K562 (cell line): ENCODE data around the gene SYNGR1. TPM values are rescaled to one million over a fixed set of nuclear protein-coding genes. Genes with fewer than 3 reads are reported as not detected.

ENCODE experiments used
- ATAC-seq: fragments of 200-7000 bp; cut with Tn5 transposase; 3 replicates; pipeline ENCODE4 v1.9.1; 2020; ENCODE audit warnings: moderate library complexity
- BruUV-seq: library from RNA; stranded (reverse); fragments of 400-500 nt; replicated peaks from 2 replicates; lab custom pipeline; 2021; lab: Mats Ljungman, UMichigan
- CTCF ChIA-PET: fragments of 300-600 bp; formaldehyde crosslinking; extraction: SDS; loops from one replicate; lab custom pipeline; 2021; ENCODE audit warnings: low intra/inter-chr PET ratio; lab: Yijun Ruan, JAX
- POLR2A ChIA-PET: fragments of 300-600, 350-650 bp; sonication (Branson Sonifier 250); formaldehyde crosslinking; extraction: SDS; loops from one replicate; lab custom pipeline; 2021; ENCODE audit warnings: antibody characterized with exemption, inconsistent platforms; lab: Yijun Ruan, JAX
- DNase-seq, 4 experiments: peaks; one replicate each; pipeline versions ENCODE4 v3.0.0 to v3.0.0-alpha.2; 2011 to 2018; ENCODE audit warnings: low spot score in 3 of 4, mixed read lengths in 3 of 4; ENCODE audit errors: extremely low read depth in 1 of 4
- FAIRE-seq: peaks from 2 replicates; lab custom pipeline; 2011; peaks lifted over from hg19 to GRCh38; lab: Jason Lieb, UNC
- H2AFZ ChIP-seq: 2 replicates; pipeline ENCODE4 v1.6.0; 2011; ENCODE audit warnings: low read depth, low read length, control low read depth, inconsistent platforms
- H3K27ac ChIP-seq: fragments of 200-600 bp; 3 replicates; pipeline ENCODE4 v1.8.0; 2011; ENCODE audit warnings: low read depth, mild to moderate bottlenecking, control low read depth, inconsistent platforms, low read length, moderate library complexity, mixed read lengths; ENCODE audit errors: extremely low read depth
- H3K27me3 ChIP-seq, 2 experiments: fragments of 300-600 bp in 1 of 2; 2 replicates in 1 of 2; 3 replicates in 1 of 2; pipeline versions ENCODE4 v1.6.0 to v1.8.0; 2011; ENCODE audit warnings: inconsistent platforms in 2 of 2, low read length in 2 of 2, mild to moderate bottlenecking in 1 of 2, mixed read lengths in 1 of 2, moderate library complexity in 1 of 2; ENCODE audit not compliant: control insufficient read depth in 2 of 2, insufficient read depth in 2 of 2
- H3K36me3 ChIP-seq: fragments of 300-600 bp; 3 replicates; pipeline ENCODE4 v1.8.0; 2011; ENCODE audit warnings: mild to moderate bottlenecking, low read length, inconsistent platforms; ENCODE audit not compliant: control insufficient read depth, insufficient read depth
- H3K4me1 ChIP-seq, 2 experiments: fragments of 200-600 bp in 1 of 2; replicated peaks in 1 of 2; 2 replicates in 1 of 2; 3 replicates in 1 of 2; pipeline versions ENCODE4 v1.5.1 to v1.8.0; 2011; ENCODE audit warnings: inconsistent platforms in 2 of 2, low read length in 2 of 2, mild to moderate bottlenecking in 1 of 2, mixed read lengths in 1 of 2, moderate library complexity in 1 of 2; ENCODE audit not compliant: control insufficient read depth in 2 of 2, insufficient read depth in 2 of 2
- H3K4me2 ChIP-seq: 2 replicates; pipeline ENCODE4 v1.6.1; 2011; ENCODE audit warnings: low read length, control low read depth, inconsistent platforms, mixed read lengths; ENCODE audit not compliant: insufficient read depth
- H3K4me3 ChIP-seq: fragments of 200-600 bp; sonication (generic), shearing (Covaris generic); 2 replicates; pipeline ENCODE4 v1.5.1; 2016; ENCODE audit warnings: control low read depth, inconsistent platforms
- H3K79me2 ChIP-seq: fragments of 200-600 bp; 3 replicates; pipeline ENCODE4 v1.8.0; 2011; ENCODE audit warnings: low read length, inconsistent platforms; ENCODE audit not compliant: control insufficient read depth, insufficient read depth
- H3K9ac ChIP-seq, 2 experiments: 2 replicates each; pipeline versions ENCODE4 v1.6.0 to v1.6.1; 2011; ENCODE audit warnings: low read depth in 2 of 2, low read length in 2 of 2, control low read depth in 1 of 2, inconsistent platforms in 1 of 2, mild to moderate bottlenecking in 1 of 2, mixed read lengths in 1 of 2; ENCODE audit not compliant: insufficient read depth in 1 of 2
- H3K9me1 ChIP-seq: one replicate; pipeline ENCODE4 v1.6.0; 2011; ENCODE audit warnings: inconsistent platforms, mild to moderate bottlenecking, low read length, moderate library complexity; ENCODE audit not compliant: control insufficient read depth, insufficient read depth
- H3K9me3 ChIP-seq: replicated peaks from 2 replicates; pipeline ENCODE4 v1.5.1; 2011; ENCODE audit warnings: low read depth, low read length, inconsistent platforms; ENCODE audit not compliant: control insufficient read depth, insufficient read depth
- H4K20me1 ChIP-seq: replicated peaks from 2 replicates; pipeline ENCODE4 v1.6.1; 2011; ENCODE audit warnings: low read length, inconsistent platforms, mixed read lengths; ENCODE audit not compliant: control insufficient read depth, insufficient read depth
- CTCF ChIP-seq, 3 experiments: IDR thresholded peaks in 2 of 3; conservative IDR thresholded peaks in 1 of 3; 2 replicates each; pipeline ENCODE4 v1.5.1; 2011 to 2012; ENCODE audit warnings: low read length in 3 of 3, mild to moderate bottlenecking in 3 of 3, control low read depth in 2 of 3, improper control_type of control experiment in 1 of 3, inconsistent platforms in 1 of 3, low read depth in 1 of 3, mixed read lengths in 1 of 3, moderate library complexity in 1 of 3; ENCODE audit not compliant: insufficient read depth in 2 of 3
- MCM3 ChIP-seq: fragments of 450-650 bp; IDR thresholded peaks from 2 replicates; pipeline ENCODE4 v1.6.1; 2016
- RFX1 ChIP-seq: fragments of 450-650 bp; IDR thresholded peaks from 2 replicates; pipeline ENCODE4 v1.6.1; 2016; ENCODE audit warnings: mild to moderate bottlenecking, moderate library complexity
- ZFP1 ChIP-seq: fragments of 450-650 bp; formaldehyde crosslinking; IDR thresholded peaks from 2 replicates; pipeline ENCODE4 v1.4.0; 2020; ENCODE audit warnings: mild to moderate bottlenecking, mixed read lengths
- ZNF586 ChIP-seq: fragments of 450-650 bp; formaldehyde crosslinking; conservative IDR thresholded peaks from 2 replicates; pipeline ENCODE4 v1.4.0; 2020; ENCODE audit warnings: mild to moderate bottlenecking, moderate library complexity
- ZNF717 ChIP-seq: fragments of 250-450 bp; sonication (Bioruptor Pico); IDR thresholded peaks from 2 replicates; pipeline ENCODE4 v1.5.0; 2021
- WGBS: fragments of 100-300 bp; shearing (Covaris generic); methylation state at CpG from one replicate; pipeline ENCODE4 v1.1.6; 2016; ENCODE audit warnings: low coverage, mixed read lengths; ENCODE audit not compliant: insufficient coverage; ENCODE audit errors: missing lambda C conversion rate; 5-methylcytosine and 5-hydroxymethylcytosine counted together
- in situ Hi-C: fragments of 300-500 bp; cut with MboI; formaldehyde crosslinking; loops from 4 replicates; pipeline ENCODE4 v1.15.0; 2018; ENCODE audit warnings: inconsistent platforms, mixed read lengths
- intact Hi-C: fragments of 100-400 bp; cut with micrococcal nuclease; formaldehyde crosslinking; loops from 2 replicates; pipeline ENCODE4 v1.14.2; 2022
- polyA plus RNA-seq, 8 experiments: library from polyadenylated mRNA; depleted of rRNA in 4 of 8; stranded (reverse) in 5 of 8; unstranded in 3 of 8; fragments of >200 nt; fragmentation: Nextera tagmentation in 2 of 8; fragmentation: Illumina TruSeq in 1 of 8; extraction: Ambion mirVana in 2 of 8; extraction: Trizol in 1 of 8; gene quantifications; 2 replicates each; pipeline versions ENCODE4 v1.2.1 to v1.2.3, GENCODE V29; 2011 to 2014; ENCODE audit warnings: inconsistent platforms in 1 of 8, missing spikeins in 1 of 8
- total RNA-seq, 7 experiments: library from RNA; depleted of rRNA in 6 of 7; stranded (reverse); fragments of >200 nt in 6 of 7; fragmentation: Illumina TruSeq in 2 of 7; extraction: Trizol in 2 of 7; gene quantifications; 2 replicates each; pipeline versions ENCODE4 v1.2.1 to v1.2.3, GENCODE V29; 2011 to 2021; ENCODE audit warnings: low replicate concordance in 1 of 7
- TF ChIP-seq, protein P1 (sequence below): fragments of 200-800 bp; sonication (Bioruptor generic); IDR thresholded peaks from 2 replicates; pipeline ENCODE4 v1.6.1; 2016; ENCODE audit warnings: missing genetic modification characterization, missing compliant biosample characterization

The SYNGR1 gene
- total and polyA plus RNA-seq, 9 of the 15 experiments (the other 6 are each of a cell fraction or from before 2014, with no cell fraction given): 1.8 to 15.9 (median 5.5) TPM

- no peak for DNase-seq
- Histone ChIP-seq H3K4me1 (peaks cover 8 to 32% of the 10 kb centered on the region in 2 experiments; a peak in 4 of 5 replicates), H3K27me3 (no peaks in the 10 kb centered on the region), H3K4me3 (no peak overlapping the region), H3K9me1 (no peaks in the 10 kb centered on the region), H3K9ac (peak overlapping the region in 1 of 2 experiments; percentile 17; a peak in 1 of 4 replicates), H3K79me2 (no peaks in the 10 kb centered on the region), H3K27ac (no peak overlapping the region), H3K4me2 (no peak overlapping the region), H3K36me3 (no peaks in the 10 kb centered on the region)
- intact Hi-C loops: loop anchor here (10.0 kb wide), 1 partner anchor 56 kb away; the partner anchor contains the start of gene PDGFB
- no TSS peak for BruUV-seq
- CTCF ChIA-PET: no interaction called here
- in situ Hi-C loops: no loop called here
- FAIRE-seq: no peak
- ATAC-seq: no peak
- WGBS: 70% methylated on average over 8 of the region's 9 CpGs
- TF ChIP-seq MCM3 (no peak), ZNF717 (CRISPR knock-in tag) (no peak), ZFP1 (CRISPR knock-in tag) (no peak), ZNF586 (CRISPR knock-in tag) (no peak)
- TF ChIP-seq, all 486 proteins: peak for 0
- POLR2A ChIA-PET: interaction anchor here (5.1 kb wide), 1 partner anchor 16 kb away, joined by 59 read pairs; the partner anchor contains the start of gene RPL3
- Histone ChIP-seq H2AFZ (no peak overlapping the region), H3K9me3 (no peaks in the 10 kb centered on the region), H4K20me1 (no peaks in the 10 kb centered on the region)
Observed at GRCh38 chr22:39301108-39301507, 48.7 kb upstream of the SYNGR1 start.

DNA sequence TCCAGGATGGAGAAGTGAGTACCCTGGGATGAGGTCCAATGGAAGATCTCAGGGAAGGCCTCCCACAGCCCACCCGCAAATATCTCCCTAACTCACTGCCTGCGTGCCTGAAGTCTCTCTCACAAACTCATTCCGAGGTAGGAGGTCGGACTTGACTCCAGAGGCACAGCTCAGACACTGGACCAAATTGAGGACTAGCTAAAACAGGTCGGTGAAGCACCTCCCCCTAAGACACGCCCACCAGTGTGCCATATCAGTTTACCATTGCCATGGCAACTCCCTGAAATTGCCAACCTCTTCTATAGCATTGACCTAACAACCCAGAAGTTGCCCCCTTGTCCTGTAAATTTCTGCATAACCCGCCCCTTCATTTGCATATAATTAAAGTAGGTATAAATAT is 47.9 kb upstream of the SYNGR1 start:
- Histone ChIP-seq H3K4me3 (no peak overlapping the region), H3K4me1 (peaks cover 8 to 33% of the 10 kb centered on the region in 2 experiments; a peak in 4 of 5 replicates), H3K9ac (no peak overlapping the region), H3K9me3 (no peaks in the 10 kb centered on the region), H3K9me1 (no peaks in the 10 kb centered on the region), H3K79me2 (no peaks in the 10 kb centered on the region), H3K36me3 (no peaks in the 10 kb centered on the region), H2AFZ (no peak overlapping the region), H3K27ac (no peak overlapping the region), H4K20me1 (no peaks in the 10 kb centered on the region), H3K4me2 (no peak overlapping the region), H3K27me3 (no peaks in the 10 kb centered on the region)
- FAIRE-seq (no peak), ATAC-seq (no peak), DNase-seq (no peak)
- in situ Hi-C loops (no loop called here), intact Hi-C loops (loop anchor here (10.0 kb wide), 1 partner anchor 57 kb away; the partner anchor contains the start of gene PDGFB)
- 25% methylated on average over 7 of the region's 7 CpGs for WGBS
- CTCF ChIA-PET: no interaction called here
- POLR2A ChIA-PET: interaction anchor here (0.6 to 5.1 kb wide), 4 partner anchors 10 to 114 kb away, joined by 3 to 59 read pairs (median 8); partner anchors contain the start of gene RPL3
- BruUV-seq: no TSS peak
- no peak for TF ChIP-seq CTCF (IDR thresholded peaks at IDR 0.05 in 2 of 3, conservative IDR thresholded peaks at IDR 0.05 in 1 of 3; ENCODE audit: insufficient read depth in 2 of 3, low read depth in 1 of 3, low read length in 3 of 3)
- TF ChIP-seq, protein P1, sequence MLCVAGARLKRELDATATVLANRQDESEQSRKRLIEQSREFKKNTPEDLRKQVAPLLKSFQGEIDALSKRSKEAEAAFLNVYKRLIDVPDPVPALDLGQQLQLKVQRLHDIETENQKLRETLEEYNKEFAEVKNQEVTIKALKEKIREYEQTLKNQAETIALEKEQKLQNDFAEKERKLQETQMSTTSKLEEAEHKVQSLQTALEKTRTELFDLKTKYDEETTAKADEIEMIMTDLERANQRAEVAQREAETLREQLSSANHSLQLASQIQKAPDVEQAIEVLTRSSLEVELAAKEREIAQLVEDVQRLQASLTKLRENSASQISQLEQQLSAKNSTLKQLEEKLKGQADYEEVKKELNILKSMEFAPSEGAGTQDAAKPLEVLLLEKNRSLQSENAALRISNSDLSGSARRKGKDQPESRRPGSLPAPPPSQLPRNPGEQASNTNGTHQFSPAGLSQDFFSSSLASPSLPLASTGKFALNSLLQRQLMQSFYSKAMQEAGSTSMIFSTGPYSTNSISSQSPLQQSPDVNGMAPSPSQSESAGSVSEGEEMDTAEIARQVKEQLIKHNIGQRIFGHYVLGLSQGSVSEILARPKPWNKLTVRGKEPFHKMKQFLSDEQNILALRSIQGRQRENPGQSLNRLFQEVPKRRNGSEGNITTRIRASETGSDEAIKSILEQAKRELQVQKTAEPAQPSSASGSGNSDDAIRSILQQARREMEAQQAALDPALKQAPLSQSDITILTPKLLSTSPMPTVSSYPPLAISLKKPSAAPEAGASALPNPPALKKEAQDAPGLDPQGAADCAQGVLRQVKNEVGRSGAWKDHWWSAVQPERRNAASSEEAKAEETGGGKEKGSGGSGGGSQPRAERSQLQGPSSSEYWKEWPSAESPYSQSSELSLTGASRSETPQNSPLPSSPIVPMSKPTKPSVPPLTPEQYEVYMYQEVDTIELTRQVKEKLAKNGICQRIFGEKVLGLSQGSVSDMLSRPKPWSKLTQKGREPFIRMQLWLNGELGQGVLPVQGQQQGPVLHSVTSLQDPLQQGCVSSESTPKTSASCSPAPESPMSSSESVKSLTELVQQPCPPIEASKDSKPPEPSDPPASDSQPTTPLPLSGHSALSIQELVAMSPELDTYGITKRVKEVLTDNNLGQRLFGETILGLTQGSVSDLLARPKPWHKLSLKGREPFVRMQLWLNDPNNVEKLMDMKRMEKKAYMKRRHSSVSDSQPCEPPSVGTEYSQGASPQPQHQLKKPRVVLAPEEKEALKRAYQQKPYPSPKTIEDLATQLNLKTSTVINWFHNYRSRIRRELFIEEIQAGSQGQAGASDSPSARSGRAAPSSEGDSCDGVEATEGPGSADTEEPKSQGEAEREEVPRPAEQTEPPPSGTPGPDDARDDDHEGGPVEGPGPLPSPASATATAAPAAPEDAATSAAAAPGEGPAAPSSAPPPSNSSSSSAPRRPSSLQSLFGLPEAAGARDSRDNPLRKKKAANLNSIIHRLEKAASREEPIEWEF (CRISPR knock-in tag): no peak
- peak; percentile 84 for TF ChIP-seq RFX1
